NCI-H82 treated with DMSO at 0.1 percent for 48 hours (cell line): ENCODE data around the gene POLR3GL.

ENCODE experiments used
- DNase-seq: peaks from one replicate; lab custom pipeline; 2025; ENCODE audit not compliant: unreplicated experiment; lab: John Stamatoyannopoulos, UW

Gene POLR3GL

DNA sequence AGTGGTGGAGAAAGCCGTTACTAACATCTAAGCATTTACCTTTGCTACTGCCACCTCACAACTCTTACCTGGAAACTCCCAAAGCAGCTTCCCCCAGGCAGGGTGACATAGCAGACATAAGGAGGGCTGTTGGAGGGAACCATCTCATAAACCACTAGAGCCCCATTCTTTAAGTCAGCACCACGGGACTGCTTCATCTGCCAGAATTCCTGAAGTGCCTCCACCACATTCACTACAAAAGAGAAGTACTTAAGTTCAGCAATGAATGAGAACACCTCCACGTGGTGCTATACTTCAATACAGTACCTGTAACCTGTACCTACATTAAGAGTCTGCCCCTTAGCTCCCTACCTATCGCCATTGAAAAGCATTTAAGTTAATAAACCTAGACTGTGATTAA, 16.9 kb upstream of the POLR3GL start:
- DNase-seq = no peak

- peak; percentile 55 for DNase-seq
These were observed 15.3 kb upstream of the POLR3GL start for GRCh38 chr1:145949219-145949618.

DNA sequence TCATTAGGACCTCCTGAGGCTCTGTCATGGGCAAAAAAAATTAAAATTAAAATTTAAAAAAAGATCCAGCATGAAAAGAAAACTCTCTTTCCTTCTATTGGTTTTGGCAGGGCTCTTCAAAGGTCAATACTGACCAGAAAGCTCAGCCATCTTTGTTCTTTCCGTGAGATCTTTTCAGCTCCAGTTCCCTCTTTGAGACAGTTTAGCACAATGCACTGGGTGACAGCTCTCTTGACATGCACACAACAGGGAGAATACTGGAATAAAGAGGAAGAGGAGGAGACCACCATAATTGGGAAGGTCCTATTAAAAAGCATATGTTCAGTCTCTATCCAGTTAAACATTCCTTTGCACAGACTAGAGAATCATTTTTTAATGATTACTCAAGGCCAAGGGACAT, 13.0 kb upstream of the POLR3GL start:
- DNase-seq = no peak

DNA sequence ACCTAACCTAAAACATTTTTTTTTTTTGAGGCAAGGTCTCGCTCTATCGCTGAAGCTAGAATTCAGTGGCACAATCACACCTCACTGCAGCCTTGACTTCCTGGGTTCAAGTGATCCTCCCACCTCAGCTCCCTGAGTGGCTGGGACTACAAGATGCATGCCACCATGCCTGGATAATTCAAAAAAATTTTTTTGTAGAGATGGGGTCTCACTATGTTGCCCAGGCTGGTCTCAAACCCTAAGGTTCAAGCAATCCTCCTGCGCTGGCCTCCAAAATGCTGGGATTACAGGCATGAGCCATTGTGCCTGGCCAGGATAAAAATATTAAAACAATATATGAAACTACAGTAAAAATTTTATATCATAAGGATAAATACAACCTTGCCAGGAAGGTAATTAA, 11.6 kb upstream of the POLR3GL start:
- DNase-seq = no peak

- DNase-seq = no peak
These were observed 10.6 kb upstream of the POLR3GL start for GRCh38 chr1:145953861-145954260.

- no peak for DNase-seq
These were observed 9.1 kb upstream of the POLR3GL start for GRCh38 chr1:145955436-145955835.

DNA sequence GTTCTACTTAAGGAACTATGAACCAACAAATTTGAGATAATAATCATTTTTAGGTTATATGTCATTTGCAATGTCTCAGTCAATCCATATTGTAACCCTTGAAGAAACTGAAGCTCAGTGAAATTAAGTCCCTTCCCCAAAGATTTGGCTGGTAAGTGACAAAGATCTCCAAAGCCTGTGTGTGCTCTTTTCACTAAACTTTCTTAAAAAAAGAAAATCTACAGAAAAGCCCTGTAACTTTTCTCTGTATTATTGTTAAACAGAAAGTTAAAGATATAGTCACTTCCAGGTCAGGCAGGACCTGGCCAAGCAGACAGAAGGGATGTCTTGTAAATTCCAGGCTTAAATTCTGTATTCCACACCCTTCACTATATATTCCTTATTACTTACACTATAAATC, 8.1 kb upstream of the POLR3GL start:
- DNase-seq = no peak

- DNase-seq = no peak
These were observed 7.6 kb upstream of the POLR3GL start for GRCh38 chr1:145956781-145957442.

GRCh38 chr1:145957443-145958319, 6.8 kb upstream of the POLR3GL start, which contains the start of gene LIX1L:
Gene LIX1L, minus strand, starts transcription at chr1:145958017. Its CDS starts 90 bp downstream, at chr1:145957927.
- DNase-seq = peak; percentile 96

DNA sequence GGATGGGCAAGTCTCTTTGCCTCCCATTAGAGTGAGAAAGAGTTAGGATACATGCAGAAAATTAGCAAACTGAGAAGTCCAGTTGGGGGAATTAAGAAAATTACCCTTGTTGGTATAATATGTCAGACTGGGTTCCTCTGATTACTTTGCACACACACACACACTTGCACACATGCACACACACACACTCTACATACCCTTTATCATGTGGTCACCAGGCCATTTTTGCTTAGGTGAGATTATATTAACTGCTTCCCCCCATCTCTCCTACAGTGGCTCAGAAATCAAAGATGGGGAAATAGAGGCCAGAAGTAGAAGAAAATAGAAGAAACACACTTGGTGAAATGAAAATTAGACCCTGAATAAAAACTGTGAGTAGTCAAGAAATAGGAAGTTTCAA, 5.8 kb upstream of the POLR3GL start:
- no peak for DNase-seq

DNA sequence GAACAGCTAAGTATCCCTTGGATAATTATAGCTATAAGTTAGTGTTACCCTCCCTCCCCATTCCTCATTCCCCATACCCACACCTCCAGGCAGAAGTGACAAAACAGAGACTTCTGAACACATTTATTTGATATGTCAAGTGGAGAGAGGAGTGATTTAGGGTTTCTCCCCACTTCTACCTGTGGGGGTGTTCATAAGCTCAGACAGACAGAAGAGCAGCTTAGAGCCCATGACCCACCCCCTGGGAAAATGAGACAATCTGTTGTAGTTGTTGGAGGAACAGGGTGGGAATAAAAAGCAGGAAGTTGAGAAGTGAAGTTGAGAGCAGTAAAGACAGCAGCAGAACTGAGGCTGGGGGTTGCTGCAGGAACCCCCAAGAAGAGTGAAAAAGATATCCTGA, 5.2 kb upstream of the POLR3GL start:
- DNase-seq = no peak

- DNase-seq = peak; percentile 52
These were observed 4.5 kb upstream of the POLR3GL start for GRCh38 chr1:145959957-145960467.

DNA sequence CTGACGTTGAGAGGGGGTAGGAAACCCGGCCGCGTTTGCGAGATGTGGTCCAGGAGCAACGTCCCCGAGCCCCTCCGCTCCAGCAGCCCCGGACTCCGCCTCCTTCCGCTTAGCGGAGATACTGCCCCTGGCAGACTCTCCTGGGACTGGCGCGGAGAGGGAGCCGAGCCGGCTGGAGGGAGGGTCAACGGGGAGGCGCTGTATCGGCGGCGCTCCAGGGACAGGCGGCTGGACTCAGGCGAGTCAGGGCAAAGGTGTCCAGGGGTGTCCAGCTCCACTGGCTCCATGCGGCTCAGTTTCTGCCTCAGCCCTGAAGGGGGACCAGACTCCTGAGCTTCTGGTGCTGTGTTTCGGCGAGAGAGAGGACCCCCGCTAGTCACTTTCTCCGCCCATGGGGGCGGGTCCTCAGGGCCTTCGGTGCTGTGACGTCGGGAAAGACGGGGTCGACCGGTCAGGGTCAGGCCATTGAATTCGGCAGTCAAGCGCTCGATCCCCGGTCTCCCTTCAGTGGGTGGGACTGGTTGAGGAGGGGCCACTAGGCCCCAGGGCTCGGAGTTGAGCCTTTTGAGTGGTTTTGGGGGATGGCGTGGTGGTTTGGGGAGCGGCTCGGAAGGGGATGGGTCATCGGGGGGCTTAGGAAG, 3.9 kb upstream of the POLR3GL start:
- DNase-seq = peak; percentile 67

DNA sequence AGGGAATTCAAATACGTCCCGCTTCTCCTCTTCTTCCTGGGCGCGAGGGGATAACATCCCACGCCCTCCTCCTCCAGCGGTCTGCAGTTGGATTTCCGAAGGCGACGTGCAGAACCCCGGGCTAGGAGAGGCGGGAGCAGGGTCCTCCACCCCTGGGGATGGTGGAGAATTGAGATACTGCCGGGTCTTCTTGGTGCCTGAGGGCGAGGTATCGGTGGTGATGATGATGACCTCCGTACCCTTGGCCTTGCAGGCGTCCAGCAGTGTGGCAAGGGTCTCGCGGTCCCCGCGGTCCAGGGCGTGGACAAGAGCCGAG, 3.4 kb upstream of the POLR3GL start:
- DNase-seq = no peak

DNA sequence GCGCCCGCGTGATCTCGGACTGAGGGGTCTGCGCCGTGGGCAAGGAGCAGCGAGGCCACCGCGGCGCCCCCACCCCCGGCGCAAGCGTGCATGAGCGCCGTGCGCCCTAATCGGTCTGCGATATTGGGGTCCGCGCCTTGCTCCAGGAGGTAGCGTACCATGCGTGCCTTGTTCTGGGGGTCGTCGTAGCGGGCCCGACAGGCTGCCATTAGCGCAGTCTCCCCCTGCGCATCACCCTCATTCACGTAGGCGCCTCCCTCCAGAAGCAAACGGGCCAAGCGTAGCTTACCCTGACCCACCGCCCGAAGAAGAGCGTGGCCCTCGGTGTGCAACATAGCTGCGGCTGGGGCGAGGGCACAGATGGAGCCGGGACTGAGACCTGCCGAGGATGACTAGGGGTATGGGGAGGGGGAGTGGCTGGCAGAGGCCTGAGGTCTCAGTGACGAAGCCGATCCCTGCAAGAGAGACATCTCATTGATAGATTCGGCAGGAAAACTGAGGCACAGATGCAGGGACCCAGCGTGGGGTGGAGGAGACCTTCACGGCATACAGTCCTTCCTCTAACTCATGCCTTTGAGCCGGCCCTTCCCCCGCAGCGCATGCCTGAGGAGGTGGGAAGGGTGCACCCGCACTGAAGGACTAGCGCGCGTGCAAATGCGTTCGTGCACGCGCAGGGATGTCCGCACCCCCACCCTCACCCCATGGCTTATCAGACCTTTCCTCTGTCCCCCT, 2.9 kb upstream of the POLR3GL start:
- peak; percentile 29 for DNase-seq

DNA sequence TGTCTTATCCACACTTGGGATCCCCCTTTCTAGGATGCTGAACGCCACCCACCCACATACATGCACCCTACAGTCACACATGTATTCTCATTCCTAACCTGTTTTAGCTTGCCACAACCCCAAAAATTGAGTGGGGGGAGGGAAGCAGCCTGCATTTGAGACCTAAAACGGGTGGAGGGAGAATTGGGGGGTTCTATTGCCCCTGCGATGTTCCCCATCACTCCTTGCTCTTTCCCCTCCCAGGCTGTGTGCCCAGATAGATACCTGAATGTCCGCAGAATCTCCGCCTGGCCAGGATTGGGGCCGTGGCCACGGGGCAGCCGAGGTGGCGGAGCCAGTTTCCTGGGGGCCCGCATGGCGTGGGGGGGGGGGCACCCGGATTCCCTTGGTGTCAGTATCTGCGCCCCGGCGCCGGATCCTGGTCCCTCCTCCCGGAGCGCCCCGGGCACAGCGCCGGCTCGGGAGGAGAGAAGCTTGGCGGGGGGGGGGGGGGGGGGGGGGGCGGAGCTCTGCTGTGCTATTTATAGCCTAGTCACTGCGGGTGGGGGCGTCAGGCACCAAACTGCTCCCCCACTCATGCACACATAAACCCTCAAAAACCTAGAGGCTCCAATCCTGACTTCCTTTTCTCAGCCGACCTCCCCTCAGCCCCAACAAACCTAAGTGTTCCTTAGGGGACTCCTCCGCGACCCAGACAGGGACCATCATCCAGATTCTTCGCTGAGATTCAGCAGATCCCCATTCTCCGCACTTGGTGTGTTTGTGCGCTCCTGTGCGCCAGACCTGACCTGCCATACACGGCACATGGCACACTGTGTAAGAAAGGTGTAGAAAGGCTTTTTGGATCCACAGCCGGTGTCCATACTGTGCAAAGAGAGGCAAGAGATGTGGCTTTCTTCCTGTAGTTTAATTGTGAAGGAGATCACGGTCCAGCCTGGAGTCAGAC, 2.1 kb upstream of the POLR3GL start:
- no peak for DNase-seq

- DNase-seq = no peak
These were observed 1.0 kb upstream of the POLR3GL start for GRCh38 chr1:145963265-145964019.

DNA sequence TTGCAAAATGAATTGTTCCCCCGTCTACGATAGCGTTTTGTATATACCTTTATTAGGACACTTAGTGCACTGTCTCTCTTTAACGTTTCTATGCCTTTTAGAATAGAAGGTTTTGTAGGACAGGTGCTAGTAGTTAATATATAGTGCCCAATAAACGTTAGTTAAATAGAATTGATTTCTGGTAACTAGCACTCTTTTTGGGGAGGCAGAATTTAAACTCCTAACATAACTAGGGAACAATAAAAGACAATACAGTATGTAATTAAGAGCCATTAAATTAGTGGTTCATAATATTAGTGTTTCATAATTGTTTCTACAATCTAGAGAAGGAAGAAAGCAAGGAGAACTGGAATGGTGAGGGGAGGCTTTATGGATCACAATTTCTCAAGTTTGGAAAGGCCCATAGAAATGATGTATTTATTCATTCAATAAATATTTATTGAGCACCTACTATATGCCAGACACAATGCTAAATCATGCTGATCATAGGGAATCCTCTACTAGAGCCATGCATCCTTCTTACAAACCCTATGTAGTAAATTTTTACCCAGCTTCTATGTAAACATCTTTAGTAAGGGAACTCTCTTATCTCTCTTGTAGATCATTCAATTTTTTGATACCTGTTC, 742 bp downstream of the POLR3GL start:
- DNase-seq = no peak

- DNase-seq = no peak
These were observed 2.8 kb downstream of the POLR3GL start for GRCh38 chr1:145967288-145967687.
